Measurements from ENCODE around the gene ABTB2. TPM values are rescaled to one million over a fixed set of nuclear protein-coding genes. Genes with fewer than 3 reads are reported as not detected.

Gene ABTB2
- polyA plus RNA-seq, 1 donor (not counting 4 experiments of a cell fraction or from before 2014, with no cell fraction given): 1.0 TPM

DNA sequence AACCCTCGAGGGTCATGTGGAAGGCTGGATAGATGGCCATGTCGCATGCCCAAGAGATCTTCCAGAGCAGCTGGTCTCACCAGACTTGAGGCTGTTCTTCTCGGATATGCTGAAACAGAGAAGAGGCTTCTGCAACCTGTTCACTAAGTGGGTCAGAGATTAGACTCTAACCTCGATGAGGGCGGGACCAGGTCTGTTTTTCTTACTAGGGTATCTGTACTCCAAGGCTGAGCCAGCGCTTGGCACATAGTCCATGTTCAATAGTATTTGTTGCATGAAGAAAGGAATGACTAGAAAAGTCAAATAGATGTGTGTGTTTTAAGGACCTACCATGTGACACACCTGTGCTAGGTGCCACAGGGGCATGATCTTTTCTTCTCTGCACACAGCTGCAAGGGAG, 43.6 kb downstream of the ABTB2 start:
- no peak overlapping the region for H3K9ac ChIP-seq (ENCODE audit: control insufficient read depth, extremely low read depth, insufficient read depth, low read length)
- no peak overlapping the region for H3K27ac ChIP-seq (ENCODE audit: control insufficient read depth, insufficient read depth, low read length)
- no peaks in the 10 kb centered on the region for H3K9me1 ChIP-seq (ENCODE audit: control insufficient read depth, extremely low read depth, insufficient read depth, low read length)
- dilution Hi-C loops (cut with MboI; ENCODE audit: extremely low pct_ligation_motif_present, low sequenced_read_pairs): no loop called here
- FAIRE-seq: no peak
- peaks cover 2% of the 10 kb centered on the region for H3K4me1 ChIP-seq (ENCODE audit: control insufficient read depth, extremely low read depth, insufficient read depth, low read length)
- DNase-seq (ENCODE audit: low read depth, low spot score): no peak
- no peak overlapping the region for H3K4me3 ChIP-seq (ENCODE audit: control insufficient read depth in 2 of 3, extremely low read depth in 1 of 3, insufficient read depth in 2 of 3, low read depth in 1 of 3, low read length in 3 of 3)
- no peak overlapping the region for H2AFZ ChIP-seq (ENCODE audit: control insufficient read depth, low read length)
- H3K9me3 ChIP-seq (ENCODE audit: control insufficient read depth, low read depth, low read length): no peaks in the 10 kb centered on the region
- no peak overlapping the region for H3K4me2 ChIP-seq (ENCODE audit: control insufficient read depth, extremely low read depth, insufficient read depth, low read depth, low read length)
- H4K20me1 ChIP-seq (ENCODE audit: control insufficient read depth, extremely low read depth, insufficient read depth, low read length): peaks cover 2% of the 10 kb centered on the region
- TF ChIP-seq EZH2 (IDR thresholded peaks at IDR 0.05; ENCODE audit: low read length) (no peak), CTCF (optimal IDR thresholded peaks at IDR 0.05 in 1 of 3, IDR thresholded peaks at IDR 0.05 in 1 of 3, conservative IDR thresholded peaks at IDR 0.05 in 1 of 3; ENCODE audit: extremely low read depth in 1 of 3, insufficient read depth in 2 of 3, low read length in 3 of 3) (no peak)
- H3K36me3 ChIP-seq (ENCODE audit: control insufficient read depth in 2 of 2, extremely low read depth in 1 of 2, insufficient read depth in 2 of 2, low read length in 2 of 2): no peaks in the 10 kb centered on the region
- H3K27me3 ChIP-seq (ENCODE audit: control insufficient read depth, extremely low read depth, insufficient read depth, low read length): no peaks in the 10 kb centered on the region
- no peaks in the 10 kb centered on the region for H3K79me2 ChIP-seq (ENCODE audit: control insufficient read depth, insufficient read depth, low read length)

DNA sequence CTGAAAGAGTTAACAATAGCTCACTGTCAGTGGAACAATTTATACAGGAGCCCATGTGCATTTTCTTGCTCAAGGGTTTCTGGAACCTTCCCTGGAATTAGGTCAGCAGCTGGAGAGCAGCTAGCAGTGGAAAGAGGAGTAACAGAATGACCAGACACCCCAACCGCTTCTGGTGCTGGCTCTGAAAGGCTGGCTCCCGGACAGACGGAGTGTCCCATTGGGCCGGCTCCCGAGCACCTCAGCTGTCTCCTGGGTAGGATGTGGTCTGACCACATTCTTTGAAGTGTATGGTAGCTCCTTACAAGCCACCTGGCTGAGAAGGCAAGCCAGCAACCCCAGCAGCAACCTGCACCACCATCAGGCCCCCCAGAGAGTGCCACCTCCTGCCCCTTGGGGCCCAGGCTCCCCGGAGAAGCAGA, 44.7 kb downstream of the ABTB2 start:
- Histone ChIP-seq H3K4me3 (ENCODE audit: control insufficient read depth in 2 of 3, extremely low read depth in 1 of 3, insufficient read depth in 2 of 3, low read depth in 1 of 3, low read length in 3 of 3) (no peak overlapping the region), H2AFZ (ENCODE audit: control insufficient read depth, low read length) (no peak overlapping the region), H3K9me3 (ENCODE audit: control insufficient read depth, low read depth, low read length) (no peaks in the 10 kb centered on the region), H3K9ac (ENCODE audit: control insufficient read depth, extremely low read depth, insufficient read depth, low read length) (no peak overlapping the region), H4K20me1 (ENCODE audit: control insufficient read depth, extremely low read depth, insufficient read depth, low read length) (no peaks in the 10 kb centered on the region), H3K36me3 (ENCODE audit: control insufficient read depth in 2 of 2, extremely low read depth in 1 of 2, insufficient read depth in 2 of 2, low read length in 2 of 2) (no peaks in the 10 kb centered on the region), H3K27me3 (ENCODE audit: control insufficient read depth, extremely low read depth, insufficient read depth, low read length) (no peaks in the 10 kb centered on the region), H3K4me2 (ENCODE audit: control insufficient read depth, extremely low read depth, insufficient read depth, low read depth, low read length) (no peak overlapping the region), H3K79me2 (ENCODE audit: control insufficient read depth, insufficient read depth, low read length) (no peaks in the 10 kb centered on the region), H3K4me1 (ENCODE audit: control insufficient read depth, extremely low read depth, insufficient read depth, low read length) (peaks cover 13% of the 10 kb centered on the region), H3K9me1 (ENCODE audit: control insufficient read depth, extremely low read depth, insufficient read depth, low read length) (no peaks in the 10 kb centered on the region), H3K27ac (ENCODE audit: control insufficient read depth, insufficient read depth, low read length) (no peak overlapping the region)
- TF ChIP-seq CTCF (optimal IDR thresholded peaks at IDR 0.05 in 1 of 3, IDR thresholded peaks at IDR 0.05 in 1 of 3, conservative IDR thresholded peaks at IDR 0.05 in 1 of 3; ENCODE audit: extremely low read depth in 1 of 3, insufficient read depth in 2 of 3, low read length in 3 of 3): no peak
- no peak for TF ChIP-seq EZH2 (IDR thresholded peaks at IDR 0.05; ENCODE audit: low read length)
- FAIRE-seq (no peak), DNase-seq (ENCODE audit: low read depth, low spot score) (no peak)
- dilution Hi-C loops (cut with MboI; ENCODE audit: extremely low pct_ligation_motif_present, low sequenced_read_pairs): no loop called here

Measured in keratinocyte (primary cell).